NCI-H774 (cell line): Measurements from ENCODE around the gene HMX2.

Experiments
- DNase-seq: peaks from one replicate; lab custom pipeline; 2025; lab: John Stamatoyannopoulos, UW

HMX2 gene

DNA sequence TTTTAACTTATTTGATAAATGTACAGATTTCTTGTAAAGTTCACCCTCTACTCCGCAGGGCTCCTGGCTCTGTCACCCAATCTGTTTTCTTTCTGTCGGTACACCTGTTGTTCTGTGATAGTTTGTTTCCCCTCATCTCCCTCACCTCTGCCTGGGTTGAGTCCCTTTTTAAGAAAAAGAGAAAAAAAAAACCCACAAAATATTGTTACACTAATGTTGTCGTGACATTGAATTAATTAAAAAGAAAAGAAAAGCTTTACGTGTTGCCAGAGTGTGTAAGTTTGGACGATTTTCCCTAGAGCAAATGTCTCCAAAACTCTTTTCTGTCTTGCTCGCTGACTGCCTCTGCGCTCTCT lies 8.8 kb upstream of the HMX2 start:
- DNase-seq: no peak

DNA sequence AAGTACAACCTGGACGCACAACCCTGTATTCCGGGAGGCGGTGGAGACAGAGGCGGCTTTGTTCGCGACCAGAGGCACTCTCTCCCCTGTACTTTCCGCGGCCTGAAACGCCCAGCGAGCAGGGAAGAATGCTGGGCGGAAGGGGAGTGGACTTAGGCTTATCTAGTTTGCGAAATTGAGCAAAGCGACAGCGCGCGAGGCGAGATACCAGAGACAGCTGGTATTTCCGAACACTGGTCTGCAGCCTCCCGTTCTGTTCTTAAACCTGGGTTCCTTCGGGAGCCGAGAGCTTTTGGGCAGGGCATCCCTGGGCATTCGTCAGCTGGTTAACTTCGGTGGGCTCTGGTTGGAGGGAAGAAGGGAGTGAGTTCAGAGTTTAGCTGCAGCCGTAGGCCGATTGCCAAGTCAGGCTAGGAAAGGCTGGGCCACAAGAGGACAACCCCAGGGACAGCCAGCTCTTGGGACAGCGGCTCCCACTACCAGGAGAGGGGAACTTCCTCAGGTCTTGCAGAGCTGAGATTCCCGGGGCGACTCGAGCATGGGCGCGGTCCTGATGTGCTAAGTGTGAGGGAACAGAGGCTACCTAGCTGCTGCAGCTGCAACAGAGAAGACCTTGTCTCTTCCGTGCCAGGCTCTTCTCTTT lies 8.3 kb upstream of the HMX2 start:
- no peak for DNase-seq

DNA sequence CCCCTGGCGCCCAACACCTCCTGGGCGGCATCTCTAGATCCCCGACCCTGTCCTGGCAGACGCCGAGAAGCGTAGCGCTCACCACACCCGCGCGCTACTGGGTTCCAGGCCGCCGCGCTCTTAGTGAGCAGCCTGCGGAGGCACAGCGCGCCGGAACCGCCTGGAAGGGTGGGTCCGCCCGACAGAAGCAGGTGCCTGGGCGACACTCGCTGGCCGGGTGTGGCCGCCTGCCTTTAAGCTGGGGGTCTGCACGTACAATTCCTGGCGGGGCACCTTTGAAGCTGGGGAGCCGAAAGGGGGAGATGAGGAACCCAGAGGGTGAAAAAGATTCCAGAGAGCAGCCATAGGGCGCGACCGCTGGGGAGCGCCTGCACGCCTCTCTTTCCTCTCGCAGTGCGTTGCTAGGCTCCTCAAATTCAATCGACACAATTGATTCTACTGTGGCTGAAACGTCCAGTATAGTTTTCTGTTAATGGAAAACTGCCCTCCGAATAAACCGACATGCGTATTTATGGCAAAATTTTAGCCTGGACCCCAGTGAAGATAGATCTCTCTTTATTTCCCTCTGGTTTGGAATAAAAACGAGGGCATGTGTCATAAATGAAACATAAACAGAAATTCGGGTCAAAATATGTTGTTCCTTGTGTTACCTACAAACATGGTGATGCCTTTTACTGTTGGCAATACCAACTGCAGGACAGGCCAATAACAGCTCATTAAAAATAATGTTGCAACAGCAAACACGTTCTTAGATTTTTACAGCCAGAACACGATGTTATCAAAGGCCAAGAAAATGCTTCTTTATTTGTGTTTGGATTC lies 7.6 kb upstream of the HMX2 start:
- no peak for DNase-seq

DNA sequence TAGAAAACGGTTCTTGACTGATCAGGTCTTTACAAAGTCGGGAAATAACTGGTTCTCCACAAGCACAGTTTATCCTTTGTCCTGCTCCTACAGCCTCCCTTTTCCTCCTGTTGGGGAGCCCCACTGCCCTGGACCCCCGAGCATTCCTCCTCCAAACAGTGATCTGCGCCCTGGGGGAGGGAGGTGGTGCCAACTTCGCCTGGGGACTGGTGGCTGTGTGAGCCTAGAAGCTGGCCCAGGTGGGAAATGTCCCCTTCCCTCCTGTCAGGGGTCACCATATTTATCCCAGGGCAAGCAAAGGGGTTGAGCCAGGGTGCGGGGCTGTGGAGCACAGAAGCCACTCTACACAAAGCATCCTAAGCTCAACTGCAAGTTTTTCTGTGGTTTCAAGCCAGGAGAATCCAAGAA lies 6.9 kb upstream of the HMX2 start:
- DNase-seq: no peak

DNA sequence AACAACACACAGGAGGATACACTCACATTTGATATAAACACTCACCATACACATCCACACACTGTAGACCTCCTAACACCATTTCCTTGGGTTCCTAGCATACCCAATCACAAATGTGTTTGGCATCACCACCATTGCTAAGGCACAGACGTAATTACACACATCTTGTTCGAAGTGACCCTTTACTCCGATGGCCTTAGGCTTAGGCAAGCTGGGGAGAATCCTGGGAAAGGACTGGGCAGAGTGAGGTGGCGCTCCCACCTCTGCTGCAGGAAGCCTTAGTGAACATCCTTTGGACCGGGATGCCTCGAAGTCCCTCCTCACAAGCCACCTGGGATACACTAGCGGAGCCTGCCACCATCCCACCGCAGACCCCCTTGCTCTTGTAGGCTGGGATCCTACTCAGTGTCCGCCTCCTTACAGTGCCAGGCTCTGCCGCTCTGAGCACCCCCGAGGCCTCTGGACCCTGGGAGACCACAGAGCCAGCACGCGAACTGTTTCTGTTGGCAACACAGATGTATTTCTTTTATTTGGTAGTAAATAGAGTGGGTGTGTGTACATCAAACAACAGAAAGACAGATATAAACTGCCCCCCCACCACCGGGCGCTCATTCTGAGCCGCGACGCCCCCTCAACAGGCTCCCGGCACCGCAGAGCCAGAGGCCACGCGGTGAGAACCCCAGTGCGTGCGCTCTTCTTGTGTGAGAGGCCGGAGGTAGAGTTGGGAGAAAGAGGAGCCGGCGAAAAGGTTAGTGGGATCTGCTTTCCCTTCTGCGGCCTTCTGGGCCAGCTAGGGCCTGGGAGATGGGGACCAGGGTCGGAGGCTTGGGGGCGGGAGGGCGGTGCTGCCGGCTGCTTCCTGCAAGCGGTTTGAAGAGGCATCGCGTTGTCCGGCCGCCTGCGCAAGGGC lies 5.9 kb upstream of the HMX2 start:
- DNase-seq: no peak

DNA sequence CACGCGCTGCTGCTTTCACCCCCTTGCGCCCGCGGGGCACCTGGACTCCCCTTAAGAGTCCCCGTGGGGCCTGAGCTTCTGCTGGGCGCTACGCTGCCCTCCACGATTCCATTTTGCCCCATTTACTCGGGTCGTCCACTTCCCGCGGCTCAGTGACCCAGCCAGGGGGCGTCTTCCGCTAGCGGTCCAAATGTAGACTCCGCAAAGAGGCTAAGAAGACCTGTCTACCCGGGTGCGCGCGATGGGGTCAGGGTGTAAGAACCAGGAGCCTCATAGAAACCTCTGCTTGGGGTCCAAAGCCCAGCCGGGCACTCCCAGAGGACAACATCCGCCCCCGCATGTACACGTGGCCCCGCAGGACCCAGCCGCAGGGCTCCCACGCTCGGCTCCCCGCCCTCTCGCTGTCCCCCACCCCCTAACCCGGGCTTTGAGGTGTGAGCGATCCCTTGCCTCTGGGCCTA lies 5.2 kb upstream of the HMX2 start:
- no peak for DNase-seq

DNA sequence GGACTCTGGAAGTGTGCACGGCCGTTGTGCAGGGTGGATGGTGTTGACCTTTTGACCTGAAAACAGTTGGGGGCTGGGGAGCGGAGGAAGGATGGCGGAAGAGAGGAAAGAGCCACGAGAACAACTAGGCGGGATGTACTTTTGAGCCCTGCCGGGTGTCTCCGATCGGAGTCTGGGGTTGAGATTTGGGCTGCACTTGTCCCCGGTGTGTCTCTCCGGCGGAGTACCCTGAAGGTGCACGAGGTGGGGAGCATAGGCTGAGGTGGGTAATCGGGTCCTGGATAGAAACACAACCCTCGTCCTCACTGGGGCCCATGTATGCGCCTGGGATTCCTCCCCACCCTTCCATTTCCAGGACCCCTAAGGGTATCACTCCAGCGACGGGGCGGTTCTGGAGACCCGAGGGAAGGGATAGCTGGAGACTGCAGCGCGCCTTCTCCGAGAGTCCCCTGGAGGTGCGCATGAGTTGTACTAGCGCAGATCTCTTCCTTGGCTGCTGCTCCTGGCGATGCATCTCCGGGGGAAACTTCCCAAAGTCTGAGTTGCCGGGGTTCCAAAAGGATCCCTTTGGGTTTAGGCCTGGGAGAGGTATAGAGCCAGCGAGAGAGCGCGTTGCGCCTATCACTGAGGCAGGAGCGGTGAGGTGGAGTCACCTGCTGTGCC lies 4.6 kb upstream of the HMX2 start:
- DNase-seq: no peak

DNA sequence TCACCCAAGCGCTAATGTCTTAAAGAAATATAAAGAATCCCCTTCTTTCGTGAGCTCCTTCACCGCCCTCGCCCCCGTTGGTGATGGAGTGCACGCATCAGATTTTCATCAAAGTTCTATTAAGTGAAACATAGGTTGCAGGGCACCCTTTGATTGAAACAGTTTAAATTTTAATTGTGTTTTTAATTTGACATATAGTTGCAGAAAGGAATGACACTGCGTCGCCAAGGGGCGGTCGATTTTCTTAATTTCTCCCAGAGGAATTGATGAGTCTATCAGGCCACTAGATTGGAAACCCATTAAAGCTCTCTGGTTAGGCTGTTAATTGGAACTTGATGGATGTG lies 4.1 kb upstream of the HMX2 start:
- DNase-seq: no peak

DNA sequence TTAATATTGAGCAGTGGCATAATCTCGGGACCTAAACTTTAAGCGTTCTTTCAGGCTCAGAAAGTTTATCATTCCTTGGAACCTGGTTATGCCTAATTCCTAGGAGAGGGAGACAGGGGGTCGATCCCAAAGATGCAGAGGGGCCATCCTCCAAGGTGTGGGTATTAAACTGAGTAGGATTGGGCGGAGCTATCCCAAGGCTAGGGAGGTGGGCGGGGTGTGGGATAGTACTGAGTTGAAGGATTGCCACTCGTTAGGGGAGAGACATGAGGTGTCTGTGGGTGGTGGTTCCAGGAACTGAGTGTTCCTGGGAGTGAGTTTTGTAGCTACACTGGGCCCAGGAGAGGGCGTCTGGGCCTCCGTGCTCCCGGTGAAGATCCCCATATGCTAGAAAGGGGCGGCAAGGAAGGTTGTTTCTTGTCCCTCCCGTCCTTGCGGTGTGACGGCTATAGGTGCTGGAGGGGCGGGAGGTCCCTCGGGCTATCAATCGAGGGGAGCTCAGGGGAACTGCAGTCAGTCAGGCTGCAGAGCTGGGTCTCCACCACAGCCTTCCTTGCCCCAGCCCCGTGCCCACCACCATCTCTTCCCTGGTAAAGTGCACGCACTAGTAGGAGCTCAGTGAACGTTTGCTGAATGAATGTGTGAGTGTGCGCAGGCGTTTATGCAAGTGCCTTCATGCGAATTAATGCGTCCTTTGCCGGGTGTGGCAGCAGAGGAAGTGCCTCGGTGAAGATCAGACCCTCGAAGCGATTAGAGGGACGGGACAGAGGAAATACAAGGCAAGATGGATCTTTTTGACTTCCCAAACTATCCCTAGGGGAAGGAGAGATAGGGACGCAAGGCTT lies 3.0 kb upstream of the HMX2 start:
- no peak for DNase-seq

DNA sequence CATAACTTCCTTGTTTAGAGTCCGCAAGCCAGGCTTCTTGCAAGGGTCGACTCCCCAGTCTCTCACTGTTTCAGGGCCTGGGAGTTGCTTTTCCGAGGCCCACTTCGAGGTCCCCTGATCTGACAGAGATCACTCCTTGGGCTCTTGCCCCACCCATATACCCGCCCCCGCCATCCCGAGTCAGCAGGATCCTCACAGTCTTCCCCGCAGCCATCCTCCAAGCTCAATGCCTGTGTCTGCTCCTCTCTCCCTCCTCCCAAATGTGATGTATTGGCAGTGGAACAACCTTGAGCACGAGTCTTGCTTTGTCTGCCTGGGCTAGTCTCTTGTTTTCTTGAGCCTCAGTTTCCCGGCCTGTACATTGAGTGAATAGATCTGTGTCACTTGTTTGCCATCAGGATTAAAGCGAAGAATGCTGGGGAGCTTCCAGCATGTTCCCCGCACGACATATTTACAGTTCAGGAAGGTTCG lies 2.4 kb upstream of the HMX2 start:
- no peak for DNase-seq

DNA sequence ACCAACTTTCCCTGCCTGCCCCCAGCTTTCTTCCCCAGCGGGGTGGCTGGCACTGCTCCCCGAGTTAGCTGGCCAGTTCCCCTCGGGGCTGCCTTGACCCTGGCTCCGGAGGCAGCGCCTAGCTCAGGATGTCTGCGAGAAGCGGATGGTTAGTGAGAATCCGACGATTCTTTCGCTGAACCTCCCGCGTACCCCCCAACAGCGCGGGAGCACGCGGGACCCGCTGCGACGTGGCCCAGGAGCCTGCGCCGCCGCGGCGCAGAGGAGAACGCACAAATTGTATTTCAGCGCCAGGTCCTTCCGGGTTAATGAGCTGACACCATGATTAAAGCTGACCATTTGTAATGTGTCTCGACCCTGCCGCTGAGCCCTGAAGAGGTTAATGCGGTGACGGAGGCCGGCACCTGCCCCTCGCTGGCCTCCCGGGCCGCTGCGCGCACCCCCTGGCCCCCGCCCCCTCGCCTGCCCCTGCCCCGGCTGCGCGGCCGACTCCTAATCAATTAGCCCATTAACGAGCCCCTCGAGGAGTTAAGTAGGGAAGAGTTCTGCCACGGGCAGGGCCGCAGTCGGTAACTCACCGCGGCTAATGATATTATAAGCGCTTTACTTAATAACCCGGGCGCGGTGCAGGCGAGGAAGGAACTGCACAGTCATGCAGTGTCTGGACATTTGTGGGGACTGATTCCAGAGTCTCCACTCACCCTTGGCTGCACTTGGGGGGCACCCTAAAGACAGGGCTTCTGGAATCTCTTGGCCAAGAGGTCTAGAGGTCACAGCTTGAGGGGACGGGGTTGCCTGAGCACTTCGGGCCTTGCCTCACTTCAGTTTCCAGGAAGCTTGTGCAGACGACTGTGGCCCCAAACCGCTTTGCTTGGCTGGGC lies 1.7 kb upstream of the HMX2 start:
- no peak for DNase-seq

DNA sequence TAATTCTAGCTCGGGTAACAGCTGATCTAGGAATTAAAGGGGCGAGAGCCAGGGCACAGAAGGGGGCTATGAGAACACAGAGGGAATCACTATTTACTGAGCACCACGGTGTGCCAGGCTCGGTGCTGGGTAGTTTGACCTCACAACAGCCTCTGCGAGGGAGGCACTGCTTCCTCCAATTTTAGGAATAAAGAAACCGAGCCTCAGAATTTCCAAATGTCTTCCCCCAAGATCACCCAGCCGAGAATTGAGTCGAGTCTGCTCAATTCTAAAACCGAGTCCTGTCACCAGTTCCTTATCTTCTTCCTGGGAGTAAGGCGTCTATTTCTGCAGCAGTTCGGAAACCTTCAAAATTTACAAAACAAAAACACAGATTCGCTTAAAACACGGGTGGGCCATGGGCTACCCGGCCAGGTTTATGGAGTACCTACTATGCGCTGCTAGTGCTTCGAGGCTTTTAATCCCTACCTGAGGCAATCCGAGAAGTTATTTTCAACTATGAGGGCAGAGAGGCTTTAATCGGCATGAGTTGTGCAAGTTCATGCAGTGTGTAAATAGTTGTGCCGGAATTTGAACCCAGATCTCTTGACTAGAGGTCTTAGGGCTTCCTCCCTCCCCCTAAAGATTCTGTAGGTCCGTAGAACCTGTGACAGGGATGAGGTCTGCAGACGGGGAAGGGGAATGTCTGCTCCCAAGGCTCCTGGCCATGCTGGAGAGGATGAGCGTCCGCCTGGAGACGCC lies 872 bp upstream of the HMX2 start:
- no peak for DNase-seq

DNA sequence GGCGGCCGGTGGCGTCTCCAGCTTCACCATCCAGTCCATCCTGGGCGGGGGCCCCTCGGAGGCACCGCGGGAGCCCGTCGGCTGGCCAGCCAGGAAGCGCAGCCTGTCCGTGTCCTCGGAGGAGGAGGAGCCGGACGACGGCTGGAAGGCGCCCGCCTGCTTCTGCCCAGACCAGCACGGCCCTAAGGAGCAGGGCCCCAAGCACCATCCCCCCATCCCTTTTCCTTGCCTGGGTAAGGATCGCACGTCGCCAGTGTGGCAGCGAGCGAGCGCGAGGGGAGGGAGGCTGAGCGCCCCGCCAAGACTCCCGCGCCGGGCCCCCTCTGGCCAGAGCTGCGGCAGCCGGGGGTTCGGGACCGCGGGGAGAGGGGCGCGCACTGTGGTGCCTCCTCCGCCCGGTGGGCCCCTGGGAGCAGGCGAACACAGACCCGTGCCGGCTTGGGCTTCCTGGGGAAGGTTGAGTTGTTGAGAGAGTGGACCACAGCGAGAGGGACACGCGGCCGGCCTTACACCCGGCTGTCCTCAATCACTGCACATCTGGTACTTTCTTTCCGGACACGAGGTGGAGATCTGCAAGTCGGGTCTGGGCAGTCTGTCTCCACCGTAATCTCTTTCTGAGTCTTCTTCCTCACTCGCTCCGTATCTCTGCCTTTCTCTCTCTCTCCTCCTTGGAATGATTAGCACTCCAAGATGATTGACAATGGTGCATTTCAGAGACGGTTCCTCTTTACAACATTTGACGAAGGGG lies 652 bp downstream of the HMX2 start:
- no peak for DNase-seq

DNA sequence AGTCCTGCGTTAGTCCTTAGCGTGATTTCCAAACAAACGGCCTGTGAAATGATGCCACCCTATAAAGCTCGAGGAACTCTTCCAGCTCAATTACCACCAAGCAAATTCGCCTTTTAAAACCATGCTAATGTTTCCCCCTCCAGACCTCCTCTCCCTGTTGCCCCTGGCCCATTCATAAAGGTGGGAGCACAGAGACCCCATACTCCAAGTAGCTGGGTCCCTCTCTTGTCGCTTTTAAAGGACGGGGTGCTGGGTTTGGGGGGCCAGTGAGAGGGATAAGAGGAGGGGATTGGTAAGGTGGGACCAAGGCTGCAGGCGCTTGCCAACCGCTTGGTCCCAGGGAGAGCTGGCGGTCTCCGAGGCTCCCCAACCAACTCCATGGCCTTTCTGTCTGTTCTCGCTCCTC lies 1.2 kb downstream of the HMX2 start:
- DNase-seq: no peak

DNA sequence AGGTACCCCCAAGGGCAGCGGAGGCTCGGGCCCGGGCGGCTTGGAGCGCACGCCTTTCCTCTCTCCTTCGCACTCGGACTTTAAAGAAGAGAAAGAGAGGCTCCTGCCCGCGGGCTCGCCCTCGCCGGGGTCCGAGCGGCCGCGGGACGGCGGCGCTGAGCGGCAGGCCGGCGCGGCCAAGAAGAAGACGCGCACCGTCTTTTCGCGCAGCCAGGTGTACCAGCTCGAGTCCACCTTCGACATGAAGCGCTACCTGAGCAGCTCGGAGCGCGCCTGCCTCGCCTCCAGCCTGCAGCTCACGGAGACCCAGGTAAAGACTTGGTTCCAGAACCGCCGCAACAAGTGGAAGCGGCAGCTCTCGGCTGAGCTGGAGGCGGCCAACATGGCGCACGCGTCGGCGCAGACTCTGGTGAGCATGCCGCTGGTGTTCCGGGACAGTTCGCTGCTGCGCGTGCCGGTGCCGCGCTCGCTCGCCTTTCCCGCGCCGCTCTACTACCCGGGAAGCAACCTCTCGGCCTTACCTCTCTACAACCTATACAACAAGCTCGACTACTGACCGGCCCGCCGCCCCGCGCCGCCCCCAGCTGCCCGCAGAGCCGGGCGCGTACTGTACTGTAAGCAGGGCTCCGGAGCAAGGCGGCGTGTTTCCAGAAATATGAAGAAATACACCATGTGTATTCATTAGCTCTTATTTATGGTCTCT lies 1.8 kb downstream of the HMX2 start:
- DNase-seq: no peak

DNA sequence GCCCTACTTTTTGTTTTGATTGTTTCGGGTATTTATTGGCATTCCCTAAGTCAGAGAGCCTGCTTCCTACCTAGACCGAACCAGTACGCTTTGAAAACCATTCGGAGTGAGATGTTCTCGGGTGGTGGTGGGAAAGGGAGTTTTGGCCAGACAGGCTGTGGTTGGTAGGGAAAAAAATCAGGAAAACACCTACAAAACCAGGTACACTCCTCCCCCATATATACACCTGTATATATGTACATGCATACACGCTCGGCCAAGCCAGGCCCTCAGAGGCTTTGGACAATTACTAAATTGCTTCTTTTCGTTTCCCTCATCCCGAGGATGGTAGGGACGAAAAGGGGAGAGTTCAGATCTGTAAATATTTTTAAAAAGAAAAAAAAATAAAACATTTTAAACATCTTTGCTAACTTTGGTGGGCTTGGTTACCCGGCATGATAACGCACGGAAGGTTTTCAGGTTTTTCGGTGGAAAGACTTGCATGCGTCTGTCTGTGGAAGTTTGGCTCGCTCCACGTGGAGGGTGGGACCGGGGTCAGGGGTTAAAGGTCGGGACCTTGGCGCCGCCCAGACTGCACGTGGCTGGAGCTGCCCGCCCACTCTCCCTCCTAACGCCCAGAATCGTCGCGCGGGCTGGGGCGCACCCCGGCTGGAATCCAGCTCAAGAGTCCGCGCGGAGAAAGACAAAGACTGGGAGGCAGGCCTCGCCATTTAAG lies 2.5 kb downstream of the HMX2 start:
- DNase-seq: no peak

DNA sequence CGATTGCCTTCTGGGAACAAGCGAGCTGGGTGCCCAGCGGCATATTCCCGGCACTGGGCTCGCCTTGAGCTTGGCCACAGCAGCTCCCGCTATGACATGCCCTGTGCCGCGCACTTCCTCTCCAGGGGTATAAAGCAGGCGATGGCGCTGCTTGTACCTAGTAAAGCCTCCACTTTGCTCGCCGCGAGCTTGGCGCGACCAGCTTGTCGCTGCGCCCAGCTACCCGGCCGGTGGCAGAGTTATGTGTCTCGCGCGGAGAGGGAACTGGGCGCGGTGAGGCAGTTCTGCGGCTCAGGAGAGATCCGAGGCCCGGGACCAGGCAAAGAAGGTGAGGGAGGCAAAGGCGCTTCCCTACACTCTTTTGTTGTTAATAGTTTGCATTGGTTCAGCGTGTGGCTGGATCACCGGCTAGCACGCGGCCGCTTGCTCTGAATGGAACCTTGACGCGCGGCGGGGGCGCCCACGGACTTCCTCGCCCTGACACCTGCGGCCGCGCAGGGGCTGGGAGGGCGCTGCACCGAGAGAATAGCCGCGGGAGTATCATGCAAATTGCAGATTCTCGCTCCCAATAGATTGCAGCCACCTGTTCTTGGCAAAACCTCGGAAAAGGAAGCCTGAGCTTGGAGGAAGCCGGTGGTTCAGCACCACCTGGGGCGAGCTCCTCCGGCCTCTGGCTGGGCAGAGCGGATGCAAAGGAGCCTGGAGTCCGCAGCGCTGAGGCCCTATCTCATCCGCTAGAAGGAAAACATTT lies 3.2 kb downstream of the HMX2 start:
- DNase-seq: no peak
